Stimulated activated CD8-positive, alpha-beta memory T cell treated with anti-CD3 and anti-CD28 coated beads, Interleukin-4, amount 100 ng/mL, for 24 hours (primary cell): ENCODE results near the gene PHLDB1.
"Not testable (repeated sequence)": the region's sequence is repeated elsewhere in the genome, so short reads cannot be mapped to it uniquely, and the experiment has no call there.

Experiments used
- DNase-seq: peaks from one replicate; pipeline ENCODE4 v3.0.0-alpha.2; 2020; ENCODE audit warnings: low read depth

The PHLDB1 gene

DNA sequence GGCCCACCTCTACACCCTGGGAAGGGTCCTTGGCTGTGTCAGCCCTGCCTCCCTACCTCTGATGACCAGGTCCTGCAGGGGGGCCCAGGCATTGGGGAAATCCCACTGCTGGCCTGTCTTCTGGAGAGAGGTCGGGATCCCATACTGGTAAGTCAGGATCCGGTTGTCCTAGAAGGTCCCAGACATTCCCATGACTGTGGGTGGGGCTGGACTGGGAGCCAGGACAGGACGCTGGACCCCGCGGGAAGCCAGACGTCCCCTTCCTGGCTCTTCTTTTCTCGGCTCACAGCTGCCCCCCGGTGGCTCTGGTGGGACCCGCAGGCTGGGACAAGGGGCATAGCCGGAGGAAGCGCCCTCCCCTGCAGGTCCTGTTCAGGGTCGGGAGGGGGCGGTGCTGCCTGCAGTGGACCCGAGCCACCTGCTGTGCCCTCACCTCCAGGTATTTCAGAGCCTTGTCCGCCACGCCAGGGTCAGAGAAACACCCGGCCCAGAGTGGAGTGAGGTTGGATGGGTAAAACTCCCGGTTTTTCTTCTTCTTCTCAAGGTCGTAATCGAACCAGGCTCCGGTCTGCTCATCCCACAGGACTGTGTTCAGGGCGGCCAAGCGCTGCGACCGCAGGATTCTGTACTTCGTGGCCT is 52.0 kb downstream of the PHLDB1 start:
- peak; percentile 86 for DNase-seq

DNA sequence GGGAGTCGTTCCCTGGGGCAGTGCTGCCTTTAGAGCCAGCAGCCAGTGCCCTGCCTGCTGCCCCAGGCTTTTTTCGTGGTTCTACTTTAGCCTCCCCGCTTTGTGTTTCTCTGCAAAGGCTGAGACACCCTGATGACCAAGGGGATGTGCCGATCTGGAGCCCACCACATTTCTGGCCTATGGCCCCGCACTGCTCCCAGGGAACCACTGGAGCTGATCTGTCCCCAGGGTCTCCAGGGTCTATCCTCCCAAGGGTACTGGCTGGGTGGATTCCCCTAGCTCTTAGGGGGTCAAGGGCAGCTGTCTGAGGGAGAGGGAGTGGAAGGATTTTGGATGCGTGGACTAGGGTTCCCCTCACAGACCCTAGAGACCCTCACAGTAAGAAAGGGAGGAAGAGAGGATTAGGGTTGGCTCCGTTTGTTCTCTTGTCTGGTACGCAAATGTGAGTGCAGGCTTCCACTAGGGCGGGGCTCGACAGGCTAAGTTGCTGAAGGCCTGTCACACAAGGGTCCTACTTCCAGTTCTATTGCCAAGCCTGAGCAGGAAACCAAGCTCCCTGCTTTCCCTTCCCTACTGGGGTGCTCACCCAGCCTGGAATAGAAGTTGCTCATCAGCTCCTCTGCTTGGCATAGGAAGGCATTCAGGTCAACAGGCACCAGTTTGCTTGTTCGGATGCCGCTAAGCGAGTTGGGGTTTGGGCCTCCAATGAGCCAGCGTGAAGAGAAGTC is 52.7 kb downstream of the PHLDB1 start:
- no peak for DNase-seq

GRCh38 chr11:118660681-118661424 is 53.4 kb downstream of the PHLDB1 start:
- no peak for DNase-seq

DNA sequence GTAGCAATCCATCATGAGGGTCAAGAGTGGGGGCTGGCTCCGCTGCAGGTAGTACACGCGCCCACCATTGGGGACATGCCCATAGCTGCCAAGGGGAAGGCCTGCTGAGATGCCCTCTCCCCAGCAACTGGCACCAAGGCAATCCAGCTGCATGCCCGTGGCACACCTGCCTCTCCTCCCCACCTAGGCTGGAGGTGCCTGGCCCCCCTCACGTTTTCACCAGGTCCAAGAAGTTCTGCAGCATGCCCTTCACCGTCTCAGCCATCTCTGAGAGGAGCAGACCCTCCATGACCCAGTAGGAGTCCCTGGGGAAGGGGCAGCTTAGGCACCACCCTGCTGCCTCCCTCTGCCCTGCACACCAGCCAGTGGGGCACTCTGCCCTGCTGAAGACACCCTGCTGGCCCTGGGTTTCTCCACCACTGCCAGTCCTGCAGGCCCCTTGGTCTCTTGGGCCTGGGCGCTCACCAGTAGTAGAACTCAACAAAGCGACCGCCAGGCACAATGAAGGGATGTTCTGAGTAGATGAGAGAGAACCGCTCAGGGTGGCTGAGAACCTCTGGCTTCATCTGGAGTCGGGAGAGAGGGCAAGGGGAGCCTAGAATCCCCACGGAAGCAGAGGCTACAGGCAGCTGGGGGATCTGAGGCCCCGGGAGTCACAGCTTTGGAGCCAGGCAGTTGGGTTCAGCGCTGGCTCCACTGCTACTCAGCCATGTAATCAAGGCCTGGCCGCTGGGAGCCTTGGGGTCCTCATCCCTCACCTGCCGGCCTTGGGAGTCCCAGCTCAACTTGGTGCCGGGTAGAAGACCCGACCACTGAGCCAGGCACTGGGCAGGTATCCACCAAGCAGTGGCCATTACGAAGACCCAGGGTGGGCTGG is 54.2 kb downstream of the PHLDB1 start:
- DNase-seq, result no peak

- no peak for DNase-seq
Measured at GRCh38 chr11:118662401-118663271, 55.2 kb downstream of the PHLDB1 start.

- no peak for DNase-seq
Measured at GRCh38 chr11:118663381-118663780, 56.0 kb downstream of the PHLDB1 start.

DNA sequence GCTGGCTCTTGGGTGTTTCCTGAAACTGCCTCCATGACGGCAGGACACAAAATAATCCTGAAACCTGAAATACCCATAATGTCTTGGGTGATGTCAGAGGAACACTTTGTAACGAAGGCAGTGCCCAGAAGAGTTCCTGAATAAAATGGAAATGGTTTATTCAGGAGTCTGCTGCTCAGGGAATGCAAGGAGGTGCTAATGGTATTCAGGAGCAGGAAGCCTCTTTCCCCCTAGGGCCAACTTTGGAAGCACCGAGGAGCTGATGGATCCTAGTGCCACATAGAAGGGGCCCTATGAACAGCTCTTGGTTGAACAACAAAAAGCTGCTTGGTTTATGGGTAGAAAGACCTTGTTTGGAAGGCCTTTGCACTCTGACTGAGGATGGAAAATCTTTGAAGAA is 56.5 kb downstream of the PHLDB1 start:
- DNase-seq, result no peak

- DNase-seq, result no peak
Measured at GRCh38 chr11:118666371-118666770, 59.0 kb downstream of the PHLDB1 start.

GRCh38 chr11:118670063-118670462 is 62.6 kb downstream of the PHLDB1 start:
- DNase-seq, result no peak

GRCh38 chr11:118671254-118671653 is 63.8 kb downstream of the PHLDB1 start:
- DNase-seq, result no peak

DNA sequence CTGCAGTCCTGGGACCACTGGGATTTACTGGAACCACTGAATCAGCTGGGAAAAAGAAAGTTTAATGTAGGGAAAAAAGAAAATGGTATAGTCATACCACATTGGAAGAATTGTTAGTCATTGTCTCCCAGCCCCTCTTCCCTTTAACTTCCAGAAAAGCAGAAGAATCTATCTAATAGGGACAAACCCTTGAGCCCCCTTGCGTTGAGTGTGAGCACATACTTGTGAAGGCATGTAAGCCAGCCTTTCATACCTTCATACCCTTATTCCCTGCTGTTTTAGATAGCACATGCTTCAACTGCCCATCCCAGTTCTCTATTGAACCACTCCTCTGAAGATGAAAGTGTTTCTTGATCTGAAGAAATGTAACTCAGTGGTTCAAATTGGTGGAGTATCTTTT is 65.4 kb downstream of the PHLDB1 start:
- DNase-seq, result no peak

GRCh38 chr11:118673361-118674081 is 66.1 kb downstream of the PHLDB1 start:
- no peak for DNase-seq

GRCh38 chr11:118674082-118674435 is 66.6 kb downstream of the PHLDB1 start:
- no peak for DNase-seq

- no peak for DNase-seq
Measured at GRCh38 chr11:118677977-118678376, 70.6 kb downstream of the PHLDB1 start.

GRCh38 chr11:118678908-118679307 is 71.5 kb downstream of the PHLDB1 start:
- not testable (repeated sequence) for DNase-seq

GRCh38 chr11:118679483-118679882 is 72.1 kb downstream of the PHLDB1 start, which contains the start of gene TREH:
Gene TREH (minus strand): TSS chr11:118679650. CDS start chr11:118679627, 23 bp downstream.
- DNase-seq, result no peak

GRCh38 chr11:118682372-118682771 is 75.0 kb downstream of the PHLDB1 start:
- DNase-seq, result no peak

- not testable (repeated sequence) for DNase-seq
Measured at GRCh38 chr11:118682939-118683338, 75.5 kb downstream of the PHLDB1 start.

GRCh38 chr11:118684187-118684586 is 76.8 kb downstream of the PHLDB1 start:
- no peak for DNase-seq

DNA sequence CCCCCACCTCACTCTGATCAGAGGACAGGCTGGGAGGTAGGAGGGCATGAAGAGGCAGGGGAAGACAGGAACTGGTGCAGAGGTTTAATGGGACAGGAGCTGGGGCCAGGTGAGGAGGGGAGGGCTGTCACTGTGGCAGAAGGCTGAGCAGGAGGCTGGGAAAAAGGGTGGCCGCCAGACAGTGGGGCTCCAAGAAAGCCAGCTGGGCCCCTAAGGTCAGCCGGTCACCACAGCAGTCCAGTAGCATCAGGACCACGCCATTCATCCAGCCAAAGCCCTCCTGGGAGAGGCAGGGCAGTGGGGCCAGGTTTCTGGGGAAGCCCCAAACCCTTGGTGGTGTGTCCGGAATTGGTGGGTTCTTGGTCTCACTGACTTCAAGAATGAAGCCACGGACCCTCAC is 80.5 kb downstream of the PHLDB1 start:
- DNase-seq, result no peak
